ENCODE results near the gene CCDC93. TPM values are rescaled to one million over a fixed set of nuclear protein-coding genes. Genes with fewer than 3 reads are reported as not detected.
A peak's percentile ranks its signal among the peaks of the same experiment; 100 is the strongest.

The CCDC93 gene
- total RNA-seq, 1 donor, result 30.5 TPM

- TF ChIP-seq CTCF (IDR thresholded peaks at IDR 0.05; ENCODE audit: insufficient read depth, low read length), result no peak
- H3K4me3 ChIP-seq (ENCODE audit: low read depth, low read length), result no peak overlapping the region
- DNase-seq (ENCODE audit: low read depth), result no peak
Measured at GRCh38 chr2:117942551-117942950, 71.3 kb downstream of the CCDC93 start.

- no peak for DNase-seq (ENCODE audit: low read depth)
- H3K4me3 ChIP-seq (ENCODE audit: low read depth, low read length), result no peak overlapping the region
- TF ChIP-seq CTCF (IDR thresholded peaks at IDR 0.05; ENCODE audit: insufficient read depth, low read length), result no peak
Measured at GRCh38 chr2:117941693-117942092, 72.2 kb downstream of the CCDC93 start.

DNA sequence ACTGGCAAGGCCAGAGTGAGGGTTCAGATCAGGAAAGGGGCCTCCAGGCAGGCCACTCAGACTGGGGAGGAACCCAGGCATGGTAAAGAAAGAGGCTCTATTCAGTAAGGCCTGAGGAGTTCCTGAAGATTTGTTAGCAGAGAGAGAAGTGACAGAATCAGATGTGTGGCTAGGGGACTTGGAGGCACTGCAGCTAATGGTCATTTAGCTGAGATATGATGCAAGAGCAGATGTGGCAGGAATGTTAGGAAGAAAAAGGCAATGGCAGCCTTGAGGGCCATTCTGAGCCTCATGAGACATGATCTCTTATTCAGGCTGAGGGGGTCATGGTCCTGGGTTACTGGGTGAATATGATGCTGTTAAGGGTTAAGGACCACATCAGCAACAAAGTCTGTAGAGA, 73.4 kb downstream of the CCDC93 start:
- no peak for DNase-seq (ENCODE audit: low read depth)
- no peak for TF ChIP-seq CTCF (IDR thresholded peaks at IDR 0.05; ENCODE audit: insufficient read depth, low read length)
- no peak overlapping the region for H3K4me3 ChIP-seq (ENCODE audit: low read depth, low read length)

- TF ChIP-seq CTCF (IDR thresholded peaks at IDR 0.05; ENCODE audit: insufficient read depth, low read length), result no peak
Measured at GRCh38 chr2:117938611-117939010, 75.3 kb downstream of the CCDC93 start.

GRCh38 chr2:117936871-117937428, 76.9 kb downstream of the CCDC93 start:
- peak; percentile 15 for DNase-seq (ENCODE audit: low read depth)
- no peak for TF ChIP-seq CTCF (IDR thresholded peaks at IDR 0.05; ENCODE audit: insufficient read depth, low read length)
- no peak overlapping the region for H3K4me3 ChIP-seq (ENCODE audit: low read depth, low read length)

More at GRCh38 chr2:117938611-117939010, 75.3 kb downstream of the CCDC93 start:
- no peak for DNase-seq (ENCODE audit: low read depth)
- no peak overlapping the region for H3K4me3 ChIP-seq (ENCODE audit: low read depth, low read length)

- no peak overlapping the region for H3K4me3 ChIP-seq (ENCODE audit: low read depth, low read length)
- DNase-seq (ENCODE audit: low read depth), result no peak
- TF ChIP-seq CTCF (IDR thresholded peaks at IDR 0.05; ENCODE audit: insufficient read depth, low read length), result no peak
Measured at GRCh38 chr2:117935954-117936353, 77.9 kb downstream of the CCDC93 start.

DNA sequence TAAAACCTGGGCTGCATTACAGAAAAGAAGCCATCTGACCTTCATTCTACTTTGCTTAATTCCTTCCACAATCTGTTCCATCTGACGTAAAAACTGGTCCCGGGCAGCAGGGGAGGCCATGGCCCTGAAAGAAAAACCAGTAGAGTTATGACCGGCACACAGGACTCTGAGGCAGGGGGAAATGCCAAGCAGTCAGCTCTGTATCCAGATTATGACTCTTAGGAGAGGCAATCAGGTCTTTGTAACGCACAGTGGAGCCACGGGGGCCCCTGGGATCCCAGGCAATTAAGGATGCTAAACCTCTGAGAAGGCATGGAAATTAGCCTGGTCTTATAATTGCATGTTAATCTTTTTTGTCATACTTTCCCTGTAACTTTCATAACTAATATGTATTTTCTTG, 78.4 kb downstream of the CCDC93 start:
- DNase-seq (ENCODE audit: low read depth), result no peak
- no peak for TF ChIP-seq CTCF (IDR thresholded peaks at IDR 0.05; ENCODE audit: insufficient read depth, low read length)
- no peak overlapping the region for H3K4me3 ChIP-seq (ENCODE audit: low read depth, low read length)

Data from fibroblast of the aortic adventitia (primary cell).